HFF-Myc (cell line): ENCODE data around the gene DLG1.

ENCODE experiments used
- DNase-seq: peaks from one replicate; pipeline ENCODE4 v3.0.0-alpha.2; 2011; ENCODE audit warnings: low read depth; ENCODE audit errors: extremely low read depth
- H3K4me3 ChIP-seq: replicated peaks from 2 replicates; pipeline ENCODE4 v1.5.1; 2011; ENCODE audit warnings: low read depth, mild to moderate bottlenecking, control low read depth, low read length
- CTCF ChIP-seq: IDR thresholded peaks from 2 replicates; pipeline ENCODE4 v1.5.1; 2012; ENCODE audit warnings: mild to moderate bottlenecking, low read depth, low read length, control low read depth; ENCODE audit errors: missing control alignments

DLG1 gene

GRCh38 chr3:197295871-197296270, 2.5 kb downstream of the DLG1 start:
- no peak for TF ChIP-seq CTCF
- H3K4me3 ChIP-seq = peak overlapping the region; percentile 77

GRCh38 chr3:197293605-197294237, 4.7 kb downstream of the DLG1 start:
- no peak for TF ChIP-seq CTCF
- DNase-seq = no peak
- H3K4me3 ChIP-seq = no peak overlapping the region

More at GRCh38 chr3:197295871-197296270, 2.5 kb downstream of the DLG1 start:
- no peak for DNase-seq

- no peak for DNase-seq
- no peak overlapping the region for H3K4me3 ChIP-seq
- no peak for TF ChIP-seq CTCF
Observed at GRCh38 chr3:197292648-197293047, 5.8 kb downstream of the DLG1 start.

GRCh38 chr3:197292083-197292646, 6.2 kb downstream of the DLG1 start:
- no peak overlapping the region for H3K4me3 ChIP-seq
- DNase-seq = no peak
- TF ChIP-seq CTCF = no peak

- no peak for TF ChIP-seq CTCF
- no peak for DNase-seq
- no peak overlapping the region for H3K4me3 ChIP-seq
Observed at GRCh38 chr3:197289726-197290125, 8.7 kb downstream of the DLG1 start.

- H3K4me3 ChIP-seq = no peak overlapping the region
- no peak for DNase-seq
- no peak for TF ChIP-seq CTCF
Observed at GRCh38 chr3:197286678-197287077, 11.7 kb downstream of the DLG1 start.

GRCh38 chr3:197285557-197285956, 12.9 kb downstream of the DLG1 start:
- no peak overlapping the region for H3K4me3 ChIP-seq
- TF ChIP-seq CTCF = no peak
- DNase-seq = no peak
